CD4-positive, CD25-positive, alpha-beta regulatory T cell (primary cell): Measurements from ENCODE around the gene CD84. TPM values are rescaled to one million over a fixed set of nuclear protein-coding genes. Genes with fewer than 3 reads are reported as not detected.

Source experiments
- ATAC-seq, 2 donors: fragments of 150-1000 bp; cut with Tn5 transposase; one replicate each; pipeline ENCODE4 v1.10.0; 2021; ENCODE audit warnings: low read depth in 2 of 2, moderate number of reproducible peaks in 2 of 2, moderate library complexity in 1 of 2
- DNase-seq, 3 donors: peaks; one replicate each; pipeline versions ENCODE4 v3.0.0 to v3.0.0-alpha.2; 2012 to 2022; ENCODE audit warnings: mixed read lengths in 1 of 3
- H3K27ac ChIP-seq: one replicate; pipeline ENCODE4 v1.7.0; 2013; ENCODE audit warnings: mild to moderate bottlenecking, low read length; ENCODE audit not compliant: insufficient read depth, poor library complexity, severe bottlenecking
- H3K27me3 ChIP-seq: one replicate; pipeline ENCODE4 v1.7.0; 2013; ENCODE audit warnings: low read length; ENCODE audit not compliant: control insufficient read depth, insufficient read depth
- H3K36me3 ChIP-seq: one replicate; pipeline ENCODE4 v1.7.0; 2013; ENCODE audit warnings: mild to moderate bottlenecking, low read length, moderate library complexity; ENCODE audit not compliant: control insufficient read depth, insufficient read depth
- H3K4me1 ChIP-seq: 2 replicates; pipeline ENCODE4 v1.7.0; 2013; ENCODE audit warnings: mild to moderate bottlenecking, low read length; ENCODE audit not compliant: insufficient read depth, control insufficient read depth, poor library complexity, severe bottlenecking
- H3K4me3 ChIP-seq: one replicate; pipeline ENCODE4 v1.7.0; 2013; ENCODE audit warnings: low read depth, mild to moderate bottlenecking, low read length, moderate library complexity
- H3K9me3 ChIP-seq, 2 experiments: 1 replicate in 1 of 2; 2 replicates in 1 of 2; pipeline ENCODE4 v1.7.0; 2013; ENCODE audit warnings: low read length in 2 of 2, mild to moderate bottlenecking in 1 of 2, moderate library complexity in 1 of 2; ENCODE audit not compliant: control insufficient read depth in 2 of 2
- H3K27ac Mint-ChIP-seq, 3 donors: one replicate each; pipeline ENCODE4 v1.8.0; 2020 to 2022; ENCODE audit warnings: mild to moderate bottlenecking in 3 of 3, mixed read lengths in 3 of 3, moderate library complexity in 2 of 3
- H3K27me3 Mint-ChIP-seq: one replicate; pipeline ENCODE4 v1.8.0; 2022; ENCODE audit warnings: mild to moderate bottlenecking, mixed read lengths
- H3K36me3 Mint-ChIP-seq: one replicate; pipeline ENCODE4 v1.8.0; 2020; ENCODE audit warnings: mixed read lengths
- H3K4me1 Mint-ChIP-seq, 4 donors: one replicate each; pipeline ENCODE4 v1.8.0; 2020 to 2022; ENCODE audit warnings: mixed read lengths in 4 of 4, mild to moderate bottlenecking in 1 of 4
- H3K4me3 Mint-ChIP-seq, 4 donors: one replicate each; pipeline ENCODE4 v1.8.0; 2020 to 2022; ENCODE audit warnings: mild to moderate bottlenecking in 4 of 4, mixed read lengths in 4 of 4, moderate library complexity in 3 of 4
- H3K9me3 Mint-ChIP-seq, 7 donors: one replicate each; pipeline ENCODE4 v1.8.0; 2020 to 2022; ENCODE audit warnings: mixed read lengths in 7 of 7, mild to moderate bottlenecking in 3 of 7, moderate library complexity in 2 of 7
- polyA plus RNA-seq, 4 donors: library from polyadenylated mRNA; unstranded; fragments of 300-500 nt; fragmentation: Illumina TruSeq; gene quantifications; one replicate each; pipeline ENCODE4 v1.2.3, GENCODE V29; 2021
- total RNA-seq: library from RNA; stranded (reverse); gene quantifications from one replicate; pipeline ENCODE4 v1.2.3, GENCODE V29; 2022

Gene CD84
- total and polyA plus RNA-seq, 5 donors from 2014 or later: 20.7 to 135 (median 32.8) TPM

DNA sequence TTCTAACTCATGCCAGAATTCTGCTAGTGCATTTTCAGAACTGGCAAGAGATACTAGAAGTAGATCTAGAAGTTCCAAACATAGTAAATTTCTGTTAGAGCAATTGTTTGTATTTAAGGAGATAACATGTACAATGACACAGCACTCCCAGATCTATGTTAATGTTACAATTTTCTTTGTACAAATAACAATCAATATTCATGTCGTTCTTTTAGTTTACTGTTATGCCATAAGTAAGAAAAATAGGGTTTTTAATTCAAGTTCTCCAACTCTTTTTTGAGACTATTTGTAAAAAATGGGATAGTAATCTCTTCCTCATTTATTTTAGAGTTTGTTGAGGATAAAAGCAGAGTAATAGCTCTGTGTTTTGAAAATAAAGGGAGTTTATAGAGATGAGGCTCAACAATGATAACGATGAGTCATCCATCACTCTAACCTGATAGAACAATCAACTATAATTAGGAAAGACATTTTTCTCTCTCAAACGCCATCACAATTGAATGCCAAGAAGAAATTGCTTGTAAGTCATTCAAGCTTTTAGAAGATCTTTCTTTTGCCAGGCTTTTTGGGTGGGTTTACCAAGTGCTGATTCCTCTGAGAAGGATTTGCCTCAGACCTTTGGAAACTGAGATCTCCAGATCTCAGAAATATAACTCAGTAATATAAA, 638 bp downstream of the CD84 start:
- peak overlapping the region; percentile 75 for H3K27ac ChIP-seq
- peak overlapping the region; percentile 96 for H3K4me3 ChIP-seq
- ATAC-seq (peak; percentile 18 to 26), DNase-seq (no peak)
- no peaks in the 10 kb centered on the region for H3K36me3 ChIP-seq
- H3K36me3 Mint-ChIP-seq: peaks cover 8% of the 10 kb centered on the region
- no peaks in the 10 kb centered on the region for H3K27me3 Mint-ChIP-seq
- H3K4me1 ChIP-seq: peaks cover 46% of the 10 kb centered on the region
- H3K9me3 Mint-ChIP-seq: peaks cover 0 to 5% (median 0%) of the 10 kb centered on the region in 7 donors
- peaks cover 42 to 78% (median 59%) of the 10 kb centered on the region in 4 donors for H3K4me1 Mint-ChIP-seq
- peak overlapping the region; percentile 92 to 99 (median 95) for H3K27ac Mint-ChIP-seq
- no peaks in the 10 kb centered on the region for H3K9me3 ChIP-seq
- H3K27me3 ChIP-seq: no peaks in the 10 kb centered on the region
- H3K4me3 Mint-ChIP-seq: peak overlapping the region; percentile 93 to 94 (median 94)

DNA sequence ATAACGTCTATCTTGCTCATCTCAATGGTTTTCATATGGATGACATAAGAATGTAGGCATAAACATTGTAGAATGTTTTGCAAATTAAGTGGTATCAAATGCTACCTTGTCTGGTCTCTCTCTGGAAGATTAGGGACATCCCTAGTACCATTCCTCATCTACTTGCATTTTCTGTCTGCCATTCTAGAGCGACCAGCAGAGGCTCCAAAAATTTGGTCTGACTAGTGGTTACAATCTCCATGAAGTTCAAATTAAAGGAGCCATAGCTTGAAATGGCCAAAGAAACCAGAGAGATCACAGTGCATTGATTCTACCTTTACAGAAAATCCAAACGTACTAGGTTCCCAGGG, 1.1 kb downstream of the CD84 start:
- Histone ChIP-seq H3K36me3 (no peaks in the 10 kb centered on the region), H3K4me1 (peaks cover 50% of the 10 kb centered on the region), H3K27me3 (no peaks in the 10 kb centered on the region), H3K9me3 (no peaks in the 10 kb centered on the region), H3K27ac (peak overlapping the region; percentile 75), H3K4me3 (peak overlapping the region; percentile 96)
- peaks cover 12% of the 10 kb centered on the region for H3K36me3 Mint-ChIP-seq
- DNase-seq (peak in 1 of 3 donors; percentile 28), ATAC-seq (no peak)
- peak overlapping the region; percentile 92 to 99 (median 95) for H3K27ac Mint-ChIP-seq
- H3K4me3 Mint-ChIP-seq: peak overlapping the region; percentile 93 to 94 (median 94)
- H3K27me3 Mint-ChIP-seq: no peaks in the 10 kb centered on the region
- peaks cover 0 to under 1% (median 0%) of the 10 kb centered on the region in 7 donors for H3K9me3 Mint-ChIP-seq
- peaks cover 46 to 84% (median 63%) of the 10 kb centered on the region in 4 donors for H3K4me1 Mint-ChIP-seq

DNA sequence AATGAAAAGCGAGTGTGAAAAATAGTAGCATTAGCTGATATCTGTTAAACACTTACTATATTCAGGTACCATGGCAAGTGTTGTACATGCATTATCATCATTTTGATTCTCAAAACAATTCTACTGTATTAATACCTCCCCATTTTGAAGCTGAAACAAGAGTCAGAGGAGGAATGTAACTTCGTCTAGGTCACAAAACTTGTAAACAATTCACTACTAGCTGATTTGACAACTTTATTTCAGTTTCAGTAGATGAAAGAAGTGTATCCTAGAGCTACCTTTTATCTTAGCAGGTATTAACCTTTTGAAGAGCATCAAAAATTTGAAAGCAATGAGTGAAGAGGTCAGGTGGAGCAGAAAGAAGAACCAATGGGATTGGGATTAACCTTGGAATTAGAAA, 1.6 kb downstream of the CD84 start:
- Histone ChIP-seq H3K4me1 (peaks cover 55% of the 10 kb centered on the region), H3K27me3 (no peaks in the 10 kb centered on the region), H3K36me3 (no peaks in the 10 kb centered on the region), H3K4me3 (peak overlapping the region; percentile 96), H3K9me3 (no peaks in the 10 kb centered on the region), H3K27ac (peak overlapping the region; percentile 75)
- H3K4me1 Mint-ChIP-seq: peaks cover 46 to 88% (median 63%) of the 10 kb centered on the region in 4 donors
- no peaks in the 10 kb centered on the region for H3K27me3 Mint-ChIP-seq
- H3K9me3 Mint-ChIP-seq: no peaks in the 10 kb centered on the region
- H3K27ac Mint-ChIP-seq: peak overlapping the region; percentile 89 to 99 (median 92)
- ATAC-seq (peak in 1 of 2 donors; percentile 7), DNase-seq (peak in 2 of 3 donors; percentile 33 to 55)
- peak overlapping the region; percentile 87 to 94 (median 93) for H3K4me3 Mint-ChIP-seq
- peaks cover 12% of the 10 kb centered on the region for H3K36me3 Mint-ChIP-seq

DNA sequence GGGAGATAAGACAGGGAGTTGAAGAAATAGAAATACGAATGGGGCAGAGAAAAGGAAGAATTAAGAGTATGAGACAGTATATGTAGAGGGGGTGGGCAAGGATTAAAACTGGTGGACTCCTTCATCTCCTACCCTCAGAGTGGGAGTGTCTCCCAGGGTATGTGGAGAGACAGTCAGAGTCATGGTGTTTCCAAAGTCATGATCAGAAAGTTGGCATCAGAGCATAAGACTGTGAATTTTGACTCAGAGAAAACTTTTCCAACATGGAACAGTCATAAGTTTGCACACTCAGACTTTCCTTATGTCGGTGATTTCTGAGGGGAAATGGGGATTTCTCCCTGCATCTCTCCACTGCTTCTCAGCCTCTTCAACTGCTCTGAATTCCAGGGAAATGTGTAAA, 2.4 kb downstream of the CD84 start:
- Histone ChIP-seq H3K4me1 (peaks cover 62% of the 10 kb centered on the region), H3K4me3 (peak overlapping the region; percentile 96), H3K36me3 (no peaks in the 10 kb centered on the region), H3K27me3 (no peaks in the 10 kb centered on the region), H3K9me3 (no peaks in the 10 kb centered on the region), H3K27ac (peak overlapping the region; percentile 75)
- peaks cover 16% of the 10 kb centered on the region for H3K36me3 Mint-ChIP-seq
- ATAC-seq (no peak), DNase-seq (no peak)
- H3K27ac Mint-ChIP-seq: peak overlapping the region; percentile 89 to 99 (median 92)
- H3K4me3 Mint-ChIP-seq: peak overlapping the region; percentile 87 to 94 (median 93)
- peaks cover 51 to 94% (median 68%) of the 10 kb centered on the region in 4 donors for H3K4me1 Mint-ChIP-seq
- H3K27me3 Mint-ChIP-seq: no peaks in the 10 kb centered on the region
- no peaks in the 10 kb centered on the region for H3K9me3 Mint-ChIP-seq

DNA sequence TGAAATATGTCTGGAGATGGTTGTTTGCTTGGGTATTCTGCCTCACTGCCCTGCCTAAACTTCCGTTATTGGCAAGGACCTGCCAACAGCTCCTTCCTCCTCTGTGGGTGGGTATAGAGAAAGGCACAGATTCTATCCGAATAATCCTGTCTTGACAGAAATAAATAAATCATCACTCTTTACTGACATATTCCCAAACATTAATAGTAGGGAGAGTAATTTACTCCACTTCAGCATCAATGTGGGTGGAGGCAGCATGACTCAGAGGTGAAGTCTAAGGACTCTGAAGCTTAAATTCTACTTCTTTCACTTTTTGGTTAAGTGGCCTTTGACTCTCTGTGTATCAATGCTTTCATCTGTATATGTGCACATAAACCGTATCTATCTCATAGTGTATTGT, 2.9 kb downstream of the CD84 start:
- peak in 1 of 3 donors; percentile 52 for DNase-seq
- Histone ChIP-seq H3K36me3 (peaks cover under 1% of the 10 kb centered on the region), H3K4me3 (peak overlapping the region; percentile 96), H3K4me1 (peaks cover 66% of the 10 kb centered on the region), H3K9me3 (no peaks in the 10 kb centered on the region), H3K27ac (peak overlapping the region; percentile 75), H3K27me3 (no peaks in the 10 kb centered on the region)
- H3K4me1 Mint-ChIP-seq: peaks cover 54 to 95% (median 70%) of the 10 kb centered on the region in 4 donors
- H3K27ac Mint-ChIP-seq: peak overlapping the region; percentile 74 to 92 (median 89)
- H3K4me3 Mint-ChIP-seq: peak overlapping the region; percentile 87 to 94 (median 93)
- no peaks in the 10 kb centered on the region for H3K27me3 Mint-ChIP-seq
- H3K36me3 Mint-ChIP-seq: peaks cover 21% of the 10 kb centered on the region
- ATAC-seq: peak; percentile 52 to 59
- no peaks in the 10 kb centered on the region for H3K9me3 Mint-ChIP-seq

DNA sequence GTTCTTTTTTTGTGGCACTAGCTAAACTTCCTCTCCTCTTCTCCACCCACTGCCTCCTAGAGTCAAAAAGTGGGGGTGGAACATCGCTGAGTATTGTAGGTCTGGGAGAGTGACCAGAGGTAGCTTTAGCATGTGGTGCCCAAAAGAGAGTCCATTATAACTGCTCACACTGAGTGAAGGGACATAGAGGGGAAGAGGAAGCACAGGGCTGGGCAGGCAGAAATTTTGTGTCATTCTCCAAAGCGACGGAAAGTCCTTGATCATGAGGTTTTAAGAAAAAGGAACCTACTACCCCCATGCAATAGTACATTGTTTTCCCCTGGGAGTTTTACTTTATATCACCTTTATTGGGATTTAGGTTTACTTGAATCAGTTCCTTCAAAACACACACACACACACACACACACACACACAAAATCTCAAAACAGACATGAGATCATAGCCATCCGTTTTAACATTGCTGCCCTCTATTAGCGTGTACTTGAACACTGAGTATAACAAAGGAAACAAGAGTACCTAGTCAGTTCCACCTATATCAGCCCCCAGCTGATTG, 4.1 kb downstream of the CD84 start:
- peak in 1 of 3 donors; percentile 36 for DNase-seq
- Mint-ChIP-seq H3K27ac (peak overlapping the region; percentile 89 to 98 (median 92)), H3K36me3 (peaks cover 26% of the 10 kb centered on the region), H3K4me3 (peak overlapping the region; percentile 57 to 93 (median 78)), H3K27me3 (no peaks in the 10 kb centered on the region), H3K4me1 (peaks cover 47 to 95% (median 69%) of the 10 kb centered on the region in 4 donors), H3K9me3 (peaks cover 0 to 5% (median 0%) of the 10 kb centered on the region in 7 donors)
- Histone ChIP-seq H3K36me3 (peaks cover 12% of the 10 kb centered on the region), H3K27ac (peak overlapping the region; percentile 75), H3K27me3 (no peaks in the 10 kb centered on the region), H3K9me3 (no peaks in the 10 kb centered on the region), H3K4me1 (peaks cover 73% of the 10 kb centered on the region), H3K4me3 (peak overlapping the region; percentile 96)
- peak in 1 of 2 donors; percentile 20 for ATAC-seq

DNA sequence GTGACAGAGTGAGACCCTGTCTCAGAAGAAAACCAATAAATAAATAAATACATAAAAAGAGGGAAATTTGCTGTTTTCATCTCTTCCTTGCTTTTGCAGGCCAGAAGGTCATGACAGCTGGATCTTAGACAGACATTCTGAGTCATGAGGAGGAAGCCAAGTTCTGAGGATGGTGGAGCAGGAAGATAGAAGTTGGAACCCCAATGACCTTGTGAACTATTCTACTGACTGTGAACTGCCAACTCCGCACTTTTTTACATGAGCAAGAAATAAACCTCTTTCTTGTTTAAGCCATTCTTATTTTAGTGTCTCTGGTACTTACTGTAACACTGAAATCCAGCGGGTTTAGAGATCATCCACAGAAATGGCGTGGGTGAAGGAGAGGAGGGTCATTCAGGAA, 8.5 kb downstream of the CD84 start:
- Mint-ChIP-seq H3K4me1 (peaks cover 50 to 98% (median 78%) of the 10 kb centered on the region in 4 donors), H3K27me3 (no peaks in the 10 kb centered on the region), H3K27ac (peak overlapping the region; percentile 79 to 90 (median 86)), H3K4me3 (peak overlapping the region in 3 of 4 donors; percentile 35 to 93 (median 76)), H3K9me3 (peaks cover 0 to 5% (median 0%) of the 10 kb centered on the region in 7 donors), H3K36me3 (peaks cover 29% of the 10 kb centered on the region)
- Histone ChIP-seq H3K36me3 (peaks cover 12% of the 10 kb centered on the region), H3K9me3 (no peaks in the 10 kb centered on the region), H3K4me3 (peak overlapping the region; percentile 22), H3K4me1 (peaks cover 96% of the 10 kb centered on the region), H3K27ac (peak overlapping the region; percentile 21), H3K27me3 (no peaks in the 10 kb centered on the region)
- DNase-seq: no peak
- no peak for ATAC-seq
